Panc1 (cell line): ENCODE data around the gene TTC24. TPM values are rescaled to one million over a fixed set of nuclear protein-coding genes. Genes with fewer than 3 reads are reported as not detected.
"Not testable (repeated sequence)": the region's sequence is repeated elsewhere in the genome, so short reads cannot be mapped to it uniquely, and the experiment has no call there.

Source experiments
- ATAC-seq: fragments of 200-7000 bp; cut with Tn5 transposase; 2 replicates; pipeline ENCODE4 v1.9.1; 2020; ENCODE audit warnings: mild to moderate bottlenecking, moderate library complexity
- BruUV-seq: library from RNA; stranded (reverse); fragments of 400-500 nt; replicated peaks from 2 replicates; lab custom pipeline; 2021; lab: Mats Ljungman, UMichigan
- CTCF ChIA-PET: fragments of 300-600 bp; sonication (Branson Sonifier 250); formaldehyde crosslinking; loops from one replicate; lab custom pipeline; 2022; ENCODE audit warnings: antibody characterized with exemption; lab: Charles Lee
- POLR2A ChIA-PET: fragments of 300-600 bp; sonication (Branson Sonifier 250); formaldehyde crosslinking; loops from one replicate; lab custom pipeline; 2022; ENCODE audit warnings: antibody characterized with exemption; lab: Charles Lee
- DNase-seq: peaks from one replicate; pipeline ENCODE4 v3.0.0-alpha.2; 2010; ENCODE audit warnings: low read depth, low spot score
- H3K27ac ChIP-seq: 2 replicates; pipeline ENCODE4 v1.5.1; 2011; ENCODE audit warnings: mild to moderate bottlenecking, low read length, inconsistent platforms
- H3K27me3 ChIP-seq: fragments of 200-500 bp; sonication (Bioruptor generic); 2 replicates; pipeline ENCODE4 v1.6.0; 2014; ENCODE audit warnings: low read length, inconsistent platforms; ENCODE audit not compliant: control insufficient read depth, insufficient read depth
- H3K36me3 ChIP-seq: fragments of 200-500 bp; sonication (Bioruptor generic); 2 replicates; pipeline ENCODE4 v1.5.1; 2014; ENCODE audit warnings: inconsistent platforms, mild to moderate bottlenecking, low read length, moderate library complexity; ENCODE audit not compliant: control insufficient read depth, insufficient read depth
- H3K4me1 ChIP-seq: 2 replicates; pipeline ENCODE4 v1.5.1; 2011; ENCODE audit warnings: inconsistent platforms, mild to moderate bottlenecking, low read length, moderate library complexity; ENCODE audit not compliant: control insufficient read depth, insufficient read depth
- H3K4me3 ChIP-seq, 2 experiments: 2 replicates each; pipeline ENCODE4 v1.5.1; 2011 to 2012; ENCODE audit warnings: low read depth in 2 of 2, low read length in 2 of 2, mild to moderate bottlenecking in 2 of 2, inconsistent platforms in 1 of 2, moderate library complexity in 1 of 2
- H3K9me3 ChIP-seq: fragments of 200-500 bp; sonication (Bioruptor generic); 2 replicates; pipeline ENCODE4 v1.5.1; 2014; ENCODE audit warnings: low read depth, mild to moderate bottlenecking, inconsistent platforms, low read length, moderate library complexity; ENCODE audit not compliant: control insufficient read depth, insufficient read depth
- CTCF ChIP-seq: fragments of 450-650 bp; IDR thresholded peaks from 2 replicates; pipeline ENCODE4 v1.5.1; 2017; ENCODE audit warnings: mild to moderate bottlenecking
- REST ChIP-seq, 2 experiments: IDR thresholded peaks; 2 replicates each; pipeline ENCODE4 v1.6.1; 2011 to 2012; ENCODE audit warnings: low read depth in 2 of 2, control low read depth in 1 of 2, low read length in 1 of 2, mild to moderate bottlenecking in 1 of 2, moderate library complexity in 1 of 2; ENCODE audit not compliant: insufficient read depth in 1 of 2
- SIN3A ChIP-seq: IDR thresholded peaks from 2 replicates; pipeline ENCODE4 v1.6.1; 2012; ENCODE audit warnings: low read depth, mild to moderate bottlenecking, low read length, moderate library complexity, borderline replicate concordance; ENCODE audit not compliant: insufficient read depth
- in situ Hi-C: cut with HindIII; loops from 2 replicates; pipeline ENCODE4 v1.10.0; 2016; ENCODE audit warnings: low sequenced_read_pairs, low pct_unique_long_range_greater_than_20kb
- intact Hi-C: fragments of 100-400 bp; cut with micrococcal nuclease; formaldehyde crosslinking; loops from one replicate; pipeline ENCODE4 v1.10.0; 2022; ENCODE audit not compliant: unreplicated experiment
- total RNA-seq: library from RNA; stranded (reverse); gene quantifications from one replicate; pipeline ENCODE4 v1.2.1, GENCODE V29; 2021; ENCODE audit not compliant: unreplicated experiment

TTC24 gene
- total RNA-seq, 1 experiment from 2014 or later: not detected

DNA sequence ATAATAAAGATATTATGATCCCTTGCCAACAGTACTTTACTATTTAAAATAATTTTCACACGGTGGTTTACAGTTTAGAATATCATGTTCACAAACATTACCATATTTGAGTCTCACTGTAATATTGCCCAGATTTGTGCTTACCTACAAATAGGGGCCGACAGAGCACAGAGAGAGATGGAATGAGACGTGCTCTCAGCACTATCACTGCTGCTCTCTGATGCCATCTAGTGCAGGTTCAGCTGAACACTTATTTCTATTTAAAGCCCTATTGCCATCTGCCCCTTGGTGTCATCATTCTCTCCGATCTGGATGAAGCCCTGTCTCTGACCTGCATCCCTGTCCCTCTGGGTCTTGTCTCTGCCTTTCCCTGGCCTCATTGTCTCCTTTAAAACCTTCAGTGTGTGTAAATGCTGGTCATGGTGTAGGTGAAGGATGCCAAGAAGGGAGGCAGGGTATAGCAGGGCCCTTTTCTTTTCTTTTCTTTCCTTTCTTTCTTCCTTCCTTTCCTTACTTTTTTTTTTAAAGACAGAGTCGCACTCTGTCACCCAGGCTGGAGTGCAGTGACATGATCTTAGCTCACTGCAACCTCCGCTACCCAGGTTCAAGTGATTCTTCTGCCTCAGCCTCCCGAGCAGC lies 28.6 kb downstream of the TTC24 start:
- no peaks in the 10 kb centered on the region for H3K36me3 ChIP-seq
- BruUV-seq: no TSS peak
- 0 out of 2 replicates have a peak, but pooled peaks cover 5% of the 10 kb centered on the region for H3K4me1 ChIP-seq
- DNase-seq (no peak), ATAC-seq (peak; percentile 93)
- no peaks in the 10 kb centered on the region for H3K27me3 ChIP-seq
- intact Hi-C loops: loop anchor here (1.0 to 10.0 kb wide), 3 partner anchors 23 to 225 kb away; no protein-coding TSS in a partner anchor
- ChIA-PET CTCF (interaction anchor here (0.6 to 1.8 kb wide), 9 partner anchors 9 to 222 kb away, joined by 3 to 7 read pairs (median 4); partner anchors contain the start of gene TTC24), POLR2A (no interaction called here)
- in situ Hi-C loops: no loop called here
- H3K4me3 ChIP-seq: no peak overlapping the region
- TF ChIP-seq CTCF (peak; percentile 90), REST (IDR thresholded peaks at IDR 0.05; ENCODE audit: insufficient read depth in 1 of 2, low read depth in 2 of 2, low read length in 1 of 2) (no peak)
- no peaks in the 10 kb centered on the region for H3K9me3 ChIP-seq
- H3K27ac ChIP-seq: no peak overlapping the region

DNA sequence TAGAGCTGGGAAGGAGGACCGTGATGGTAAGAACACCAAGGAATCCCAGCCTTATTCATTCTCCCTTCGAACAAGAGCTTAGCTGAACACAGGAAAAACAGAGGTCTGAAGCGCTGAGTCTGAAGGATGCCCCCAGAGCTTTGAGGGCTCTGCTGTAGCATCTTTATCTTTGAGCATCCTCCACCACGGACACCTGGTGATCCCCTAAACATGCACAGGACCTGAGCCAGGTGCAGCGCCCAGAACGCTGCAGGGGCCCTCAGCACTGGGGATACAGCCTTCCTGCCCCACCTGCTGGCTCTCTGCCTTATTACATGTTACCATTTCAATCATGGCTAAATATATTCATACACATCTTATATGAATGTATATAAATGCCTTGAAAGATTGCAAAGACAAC lies 29.5 kb downstream of the TTC24 start:
- no peak overlapping the region for H3K27ac ChIP-seq
- TF ChIP-seq SIN3A (no peak), CTCF (peak; percentile 85)
- DNase-seq (no peak), ATAC-seq (peak; percentile 91)
- ChIA-PET CTCF (interaction anchor here (0.6 to 1.8 kb wide), 10 partner anchors 8 to 229 kb away, joined by 3 to 11 read pairs (median 4); partner anchors contain the start of gene TTC24), POLR2A (no interaction called here)
- H3K4me1 ChIP-seq: 0 out of 2 replicates have a peak, but pooled peaks cover 5% of the 10 kb centered on the region
- in situ Hi-C loops: no loop called here
- no peaks in the 10 kb centered on the region for H3K9me3 ChIP-seq
- BruUV-seq: no TSS peak
- no peaks in the 10 kb centered on the region for H3K36me3 ChIP-seq
- intact Hi-C loops: loop anchor here (1.0 to 10.0 kb wide), 3 partner anchors 24 to 226 kb away; no protein-coding TSS in a partner anchor
- no peak overlapping the region for H3K4me3 ChIP-seq
- no peaks in the 10 kb centered on the region for H3K27me3 ChIP-seq

GRCh38 chr1:156610072-156610471 lies 30.5 kb downstream of the TTC24 start:
- H3K9me3 ChIP-seq, H3K4me3 ChIP-seq, BruUV-seq, POLR2A ChIA-PET, H3K4me1 ChIP-seq, intact Hi-C loops, CTCF ChIA-PET, DNase-seq, ATAC-seq, H3K27ac ChIP-seq, H3K36me3 ChIP-seq, in situ Hi-C loops, H3K27me3 ChIP-seq: not testable (repeated sequence)
